PC-9 (cell line): ENCODE data around the gene TRAF3. TPM values are rescaled to one million over a fixed set of nuclear protein-coding genes. Genes with fewer than 3 reads are reported as not detected.
A peak's percentile ranks its signal among the peaks of the same experiment; 100 is the strongest.

Experiments
- BruUV-seq: library from RNA; stranded (reverse); fragments of 400-500 nt; replicated peaks from 2 replicates; lab custom pipeline; 2021; lab: Mats Ljungman, UMichigan
- CTCF ChIA-PET: fragments of 300-600 bp; sonication (Branson Sonifier 250); formaldehyde crosslinking; loops from one replicate; lab custom pipeline; 2022; ENCODE audit warnings: antibody characterized with exemption; lab: Charles Lee
- POLR2A ChIA-PET: fragments of 300-600 bp; sonication (Branson Sonifier 250); formaldehyde crosslinking; loops from one replicate; lab custom pipeline; 2022; ENCODE audit warnings: antibody characterized with exemption; ENCODE audit not compliant: unreplicated experiment; lab: Charles Lee
- DNase-seq, 2 experiments: peaks; one replicate each; pipeline versions ENCODE4 v3.0.0 to v3.0.0-alpha.2; 2015 to 2022; ENCODE audit warnings: mixed read lengths in 1 of 2
- H2AFZ ChIP-seq: fragments of 200-600 bp; sonication (generic); 2 replicates; pipeline ENCODE4 v1.8.1; 2017; ENCODE audit warnings: antibody characterized with exemption
- H3F3A ChIP-seq: fragments of 200-600 bp; sonication (generic); 2 replicates; pipeline ENCODE4 v1.8.1; 2017; ENCODE audit warnings: antibody characterized with exemption, mild to moderate bottlenecking, low read depth; ENCODE audit not compliant: insufficient read depth
- H3K27ac ChIP-seq: fragments of 200-600 bp; sonication (generic); 2 replicates; pipeline ENCODE4 v1.6.1; 2016; ENCODE audit warnings: mixed run types
- H3K27me3 ChIP-seq: fragments of 200-600 bp; sonication (generic); 2 replicates; pipeline ENCODE4 v1.6.1; 2016; ENCODE audit warnings: low read depth, mixed run types; ENCODE audit not compliant: insufficient read depth
- H3K36me3 ChIP-seq: fragments of 200-600 bp; sonication (generic); 2 replicates; pipeline ENCODE4 v1.6.1; 2016; ENCODE audit warnings: low read depth, mixed run types
- H3K4me1 ChIP-seq: fragments of 200-600 bp; sonication (generic); replicated peaks from 2 replicates; pipeline ENCODE4 v1.6.1; 2016; ENCODE audit warnings: mixed run types; ENCODE audit not compliant: insufficient read depth
- H3K4me2 ChIP-seq: fragments of 200-600 bp; sonication (generic); 2 replicates; pipeline ENCODE4 v1.6.1; 2017; ENCODE audit warnings: mixed run types
- H3K4me3 ChIP-seq: fragments of 200-600 bp; sonication (generic); 2 replicates; pipeline ENCODE4 v1.6.1; 2016; ENCODE audit warnings: mixed run types
- H3K79me2 ChIP-seq: fragments of 200-600 bp; sonication (generic); 2 replicates; pipeline ENCODE4 v1.6.1; 2017; ENCODE audit warnings: low read depth, mixed run types
- H3K9me2 ChIP-seq: fragments of 200-600 bp; sonication (generic); 2 replicates; pipeline ENCODE4 v1.8.1; 2017; ENCODE audit warnings: mild to moderate bottlenecking; ENCODE audit not compliant: insufficient read depth
- H3K9me3 ChIP-seq: fragments of 200-600 bp; sonication (generic); 2 replicates; pipeline ENCODE4 v1.8.1; 2016; ENCODE audit warnings: low read depth; ENCODE audit not compliant: insufficient read depth
- H4K20me1 ChIP-seq: fragments of 200-600 bp; sonication (generic); 2 replicates; pipeline ENCODE4 v1.8.1; 2017; ENCODE audit not compliant: insufficient read depth
- CTCF ChIP-seq: fragments of 200-600 bp; sonication (generic); conservative IDR thresholded peaks from 2 replicates; pipeline ENCODE4 v1.6.1; 2017; ENCODE audit warnings: mixed run types, antibody characterized with exemption, mild to moderate bottlenecking, moderate library complexity
- EZH2 ChIP-seq: fragments of 200-600 bp; sonication (generic); IDR thresholded peaks from 2 replicates; pipeline ENCODE4 v1.8.0; 2017; ENCODE audit warnings: antibody characterized with exemption, low read depth
- intact Hi-C: fragments of 100-400 bp; cut with micrococcal nuclease; formaldehyde crosslinking; loops from one replicate; pipeline ENCODE4 v1.10.0; 2022; ENCODE audit not compliant: unreplicated experiment
- total RNA-seq: library from RNA; stranded (reverse); gene quantifications from 2 replicates; pipeline ENCODE4 v1.2.3, GENCODE V29; 2021

Gene TRAF3
- total RNA-seq, 1 experiment from 2014 or later = 41.3 TPM

GRCh38 chr14:102775855-102776760, 1.1 kb upstream of the TRAF3 start:
- H3K36me3 ChIP-seq = no peaks in the 10 kb centered on the region
- no peaks in the 10 kb centered on the region for H3K9me2 ChIP-seq
- no peak overlapping the region; the same call in 1 of the 2 replicates for H3K27ac ChIP-seq
- CTCF ChIA-PET = interaction anchor here (0.6 kb wide), 1 partner anchor 31 kb away, joined by 3 read pairs; no protein-coding TSS in a partner anchor
- no peaks in the 10 kb centered on the region for H3K27me3 ChIP-seq
- BruUV-seq = no TSS peak
- H2AFZ ChIP-seq = no peak overlapping the region
- H4K20me1 ChIP-seq = peaks cover 12% of the 10 kb centered on the region
- intact Hi-C loops = loop anchor here (2.0 to 10.0 kb wide), 2 partner anchors 251 to 299 kb away; no protein-coding TSS in a partner anchor
- H3K4me3 ChIP-seq = no peak overlapping the region
- peak overlapping the region; percentile 29; the same call in 1 of the 2 replicates for H3K4me2 ChIP-seq
- H3K4me1 ChIP-seq = peaks cover 21% of the 10 kb centered on the region
- H3K79me2 ChIP-seq = peaks cover 30% of the 10 kb centered on the region
- TF ChIP-seq EZH2 = no peak
- TF ChIP-seq CTCF = peak; percentile 19; the same call in 1 of the 2 replicates
- DNase-seq = peak; percentile 31 to 56
- H3K9me3 ChIP-seq = no peaks in the 10 kb centered on the region
- peaks cover 29% of the 10 kb centered on the region for H3F3A ChIP-seq
- POLR2A ChIA-PET = no interaction called here

- Histone ChIP-seq H2AFZ (peak overlapping the region; percentile 82), H3K9me2 (no peaks in the 10 kb centered on the region), H3K27me3 (no peaks in the 10 kb centered on the region), H3K4me2 (peak overlapping the region; percentile 82), H3K79me2 (peaks cover 46% of the 10 kb centered on the region), H3F3A (peaks cover 29% of the 10 kb centered on the region), H4K20me1 (peaks cover 17% of the 10 kb centered on the region), H3K4me1 (peaks cover 21% of the 10 kb centered on the region), H3K9me3 (no peaks in the 10 kb centered on the region), H3K4me3 (peak overlapping the region; percentile 79), H3K36me3 (no peaks in the 10 kb centered on the region), H3K27ac (no peak overlapping the region)
- intact Hi-C loops = loop anchor here (10.0 kb wide), 1 partner anchor 297 kb away; no protein-coding TSS in a partner anchor
- POLR2A ChIA-PET = no interaction called here
- DNase-seq = peak in 1 of 2 experiments; percentile 46
- TF ChIP-seq CTCF = no peak
- TF ChIP-seq EZH2 = no peak
- CTCF ChIA-PET = no interaction called here
- no TSS peak for BruUV-seq
These were observed 575 bp downstream of the TRAF3 start for GRCh38 chr14:102777711-102778337.
